ENCODE data around the gene OR4D2. TPM values are rescaled to one million over a fixed set of nuclear protein-coding genes. Genes with fewer than 3 reads are reported as not detected.

The OR4D2 gene
- total and polyA plus RNA-seq, 4 donors, result not detected

DNA sequence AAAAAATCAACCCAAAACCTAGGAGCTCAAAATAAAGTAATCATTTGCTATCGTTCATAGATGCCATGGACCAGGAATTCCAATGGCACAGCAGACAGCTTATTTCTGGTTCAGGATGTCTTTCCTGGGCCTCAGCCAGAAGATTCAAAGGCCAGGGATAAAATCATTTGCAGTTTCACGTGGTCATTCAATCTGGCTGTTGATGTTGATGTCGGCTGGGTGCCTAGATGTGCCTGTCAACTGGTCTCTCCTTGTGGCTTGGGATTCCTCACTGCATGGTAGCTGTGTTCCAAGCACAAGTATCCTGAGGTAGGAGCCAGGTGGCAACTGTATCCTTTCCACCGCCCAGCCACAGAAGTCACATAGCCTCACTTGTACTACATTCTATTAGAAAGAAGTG lies 15.0 kb downstream of the OR4D2 start:
- DNase-seq (ENCODE audit: low spot score), result no peak
- Histone ChIP-seq H3K36me3 (ENCODE audit: control insufficient read depth in 4 of 4, insufficient read depth in 3 of 4, low read depth in 1 of 4, low read length in 3 of 4) (no peaks in the 10 kb centered on the region), H3K27me3 (ENCODE audit: control insufficient read depth in 4 of 4, insufficient read depth in 4 of 4, low read length in 3 of 4) (peaks cover 0 to 2% (median 0%) of the 10 kb centered on the region in 4 donors), H3K9me3 (ENCODE audit: control insufficient read depth in 4 of 4, low read length in 3 of 4) (no peaks in the 10 kb centered on the region), H3K9ac (ENCODE audit: low read depth in 1 of 2, low read length in 2 of 2) (no peak overlapping the region), H3K27ac (ENCODE audit: low read depth in 1 of 2, low read length in 2 of 2) (no peak overlapping the region), H3K4me1 (ENCODE audit: control insufficient read depth in 4 of 4, insufficient read depth in 4 of 4, low read length in 3 of 4) (no peaks in the 10 kb centered on the region), H3K4me3 (ENCODE audit: low read depth in 1 of 3, low read length in 3 of 3) (no peak overlapping the region)
- WGBS, result 76% methylated on average over 4 of the region's 4 CpGs
- TF ChIP-seq NR2F2 (IDR thresholded peaks at IDR 0.05) (no peak), RXRA (IDR thresholded peaks at IDR 0.05) (no peak), TAF1 (conservative IDR thresholded peaks at IDR 0.05) (no peak), JUND (IDR thresholded peaks at IDR 0.05) (no peak)
- TF ChIP-seq, protein P1, sequence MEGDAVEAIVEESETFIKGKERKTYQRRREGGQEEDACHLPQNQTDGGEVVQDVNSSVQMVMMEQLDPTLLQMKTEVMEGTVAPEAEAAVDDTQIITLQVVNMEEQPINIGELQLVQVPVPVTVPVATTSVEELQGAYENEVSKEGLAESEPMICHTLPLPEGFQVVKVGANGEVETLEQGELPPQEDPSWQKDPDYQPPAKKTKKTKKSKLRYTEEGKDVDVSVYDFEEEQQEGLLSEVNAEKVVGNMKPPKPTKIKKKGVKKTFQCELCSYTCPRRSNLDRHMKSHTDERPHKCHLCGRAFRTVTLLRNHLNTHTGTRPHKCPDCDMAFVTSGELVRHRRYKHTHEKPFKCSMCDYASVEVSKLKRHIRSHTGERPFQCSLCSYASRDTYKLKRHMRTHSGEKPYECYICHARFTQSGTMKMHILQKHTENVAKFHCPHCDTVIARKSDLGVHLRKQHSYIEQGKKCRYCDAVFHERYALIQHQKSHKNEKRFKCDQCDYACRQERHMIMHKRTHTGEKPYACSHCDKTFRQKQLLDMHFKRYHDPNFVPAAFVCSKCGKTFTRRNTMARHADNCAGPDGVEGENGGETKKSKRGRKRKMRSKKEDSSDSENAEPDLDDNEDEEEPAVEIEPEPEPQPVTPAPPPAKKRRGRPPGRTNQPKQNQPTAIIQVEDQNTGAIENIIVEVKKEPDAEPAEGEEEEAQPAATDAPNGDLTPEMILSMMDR (IDR thresholded peaks at IDR 0.05; ENCODE audit: low read depth, low read length, missing input control), result no peak
- TF ChIP-seq, protein P2, sequence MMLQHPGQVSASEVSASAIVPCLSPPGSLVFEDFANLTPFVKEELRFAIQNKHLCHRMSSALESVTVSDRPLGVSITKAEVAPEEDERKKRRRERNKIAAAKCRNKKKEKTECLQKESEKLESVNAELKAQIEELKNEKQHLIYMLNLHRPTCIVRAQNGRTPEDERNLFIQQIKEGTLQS (IDR thresholded peaks at IDR 0.05), result no peak
- TF ChIP-seq, protein P3, sequence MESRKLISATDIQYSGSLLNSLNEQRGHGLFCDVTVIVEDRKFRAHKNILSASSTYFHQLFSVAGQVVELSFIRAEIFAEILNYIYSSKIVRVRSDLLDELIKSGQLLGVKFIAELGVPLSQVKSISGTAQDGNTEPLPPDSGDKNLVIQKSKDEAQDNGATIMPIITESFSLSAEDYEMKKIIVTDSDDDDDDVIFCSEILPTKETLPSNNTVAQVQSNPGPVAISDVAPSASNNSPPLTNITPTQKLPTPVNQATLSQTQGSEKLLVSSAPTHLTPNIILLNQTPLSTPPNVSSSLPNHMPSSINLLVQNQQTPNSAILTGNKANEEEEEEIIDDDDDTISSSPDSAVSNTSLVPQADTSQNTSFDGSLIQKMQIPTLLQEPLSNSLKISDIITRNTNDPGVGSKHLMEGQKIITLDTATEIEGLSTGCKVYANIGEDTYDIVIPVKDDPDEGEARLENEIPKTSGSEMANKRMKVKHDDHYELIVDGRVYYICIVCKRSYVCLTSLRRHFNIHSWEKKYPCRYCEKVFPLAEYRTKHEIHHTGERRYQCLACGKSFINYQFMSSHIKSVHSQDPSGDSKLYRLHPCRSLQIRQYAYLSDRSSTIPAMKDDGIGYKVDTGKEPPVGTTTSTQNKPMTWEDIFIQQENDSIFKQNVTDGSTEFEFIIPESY (IDR thresholded peaks at IDR 0.05), result no peak

DNA sequence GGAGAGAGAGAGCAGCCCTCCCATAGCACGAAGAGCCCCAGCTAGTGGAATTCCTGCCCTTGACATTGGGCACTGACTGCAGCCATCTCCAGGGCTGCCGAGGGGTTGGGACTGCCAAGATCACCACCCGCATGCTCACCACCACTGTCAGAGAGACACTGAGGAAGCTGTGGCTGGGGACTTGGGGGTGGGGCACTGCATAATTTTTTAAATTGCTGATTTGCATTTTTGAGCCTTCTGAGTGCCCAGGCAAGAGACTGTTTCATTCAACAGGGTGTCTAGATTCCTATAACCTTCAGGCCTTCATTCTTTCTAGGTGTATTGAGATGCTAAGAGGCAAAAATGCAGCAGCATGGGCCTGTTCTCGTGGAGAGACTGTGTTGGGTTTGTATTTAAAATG lies 16.7 kb downstream of the OR4D2 start:
- no peaks in the 10 kb centered on the region for H3K27me3 ChIP-seq (ENCODE audit: control insufficient read depth in 4 of 4, insufficient read depth in 4 of 4, low read length in 3 of 4)
- no peaks in the 10 kb centered on the region for H3K36me3 ChIP-seq (ENCODE audit: control insufficient read depth in 4 of 4, insufficient read depth in 3 of 4, low read depth in 1 of 4, low read length in 3 of 4)
- H3K4me1 ChIP-seq (ENCODE audit: control insufficient read depth in 4 of 4, insufficient read depth in 4 of 4, low read length in 3 of 4), result no peaks in the 10 kb centered on the region
- H3K9me3 ChIP-seq (ENCODE audit: control insufficient read depth in 4 of 4, low read length in 3 of 4), result no peaks in the 10 kb centered on the region
- no peak overlapping the region for H3K4me3 ChIP-seq (ENCODE audit: low read depth in 1 of 3, low read length in 3 of 3)
- WGBS, result 88% methylated on average over 4 of the region's 4 CpGs
- H3K9ac ChIP-seq (ENCODE audit: low read depth in 1 of 2, low read length in 2 of 2), result no peak overlapping the region
- DNase-seq (ENCODE audit: low spot score), result no peak
- no peak for TF ChIP-seq TAF1 (conservative IDR thresholded peaks at IDR 0.05)
- TF ChIP-seq RXRA (IDR thresholded peaks at IDR 0.05), result no peak
- TF ChIP-seq FOXA1 (IDR thresholded peaks at IDR 0.05), result no peak
- TF ChIP-seq, protein P4, sequence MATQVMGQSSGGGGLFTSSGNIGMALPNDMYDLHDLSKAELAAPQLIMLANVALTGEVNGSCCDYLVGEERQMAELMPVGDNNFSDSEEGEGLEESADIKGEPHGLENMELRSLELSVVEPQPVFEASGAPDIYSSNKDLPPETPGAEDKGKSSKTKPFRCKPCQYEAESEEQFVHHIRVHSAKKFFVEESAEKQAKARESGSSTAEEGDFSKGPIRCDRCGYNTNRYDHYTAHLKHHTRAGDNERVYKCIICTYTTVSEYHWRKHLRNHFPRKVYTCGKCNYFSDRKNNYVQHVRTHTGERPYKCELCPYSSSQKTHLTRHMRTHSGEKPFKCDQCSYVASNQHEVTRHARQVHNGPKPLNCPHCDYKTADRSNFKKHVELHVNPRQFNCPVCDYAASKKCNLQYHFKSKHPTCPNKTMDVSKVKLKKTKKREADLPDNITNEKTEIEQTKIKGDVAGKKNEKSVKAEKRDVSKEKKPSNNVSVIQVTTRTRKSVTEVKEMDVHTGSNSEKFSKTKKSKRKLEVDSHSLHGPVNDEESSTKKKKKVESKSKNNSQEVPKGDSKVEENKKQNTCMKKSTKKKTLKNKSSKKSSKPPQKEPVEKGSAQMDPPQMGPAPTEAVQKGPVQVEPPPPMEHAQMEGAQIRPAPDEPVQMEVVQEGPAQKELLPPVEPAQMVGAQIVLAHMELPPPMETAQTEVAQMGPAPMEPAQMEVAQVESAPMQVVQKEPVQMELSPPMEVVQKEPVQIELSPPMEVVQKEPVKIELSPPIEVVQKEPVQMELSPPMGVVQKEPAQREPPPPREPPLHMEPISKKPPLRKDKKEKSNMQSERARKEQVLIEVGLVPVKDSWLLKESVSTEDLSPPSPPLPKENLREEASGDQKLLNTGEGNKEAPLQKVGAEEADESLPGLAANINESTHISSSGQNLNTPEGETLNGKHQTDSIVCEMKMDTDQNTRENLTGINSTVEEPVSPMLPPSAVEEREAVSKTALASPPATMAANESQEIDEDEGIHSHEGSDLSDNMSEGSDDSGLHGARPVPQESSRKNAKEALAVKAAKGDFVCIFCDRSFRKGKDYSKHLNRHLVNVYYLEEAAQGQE (IDR thresholded peaks at IDR 0.05), result no peak
- TF ChIP-seq, protein P1 (IDR thresholded peaks at IDR 0.05; ENCODE audit: low read depth, low read length, missing input control), result no peak
- TF ChIP-seq, protein P3 (IDR thresholded peaks at IDR 0.05), result no peak
- TF ChIP-seq HNF4G (IDR thresholded peaks at IDR 0.05), result no peak
- TF ChIP-seq SP1 (IDR thresholded peaks at IDR 0.05), result no peak
- TF ChIP-seq RAD21 (IDR thresholded peaks at IDR 0.05), result no peak
- TF ChIP-seq, protein P5, sequence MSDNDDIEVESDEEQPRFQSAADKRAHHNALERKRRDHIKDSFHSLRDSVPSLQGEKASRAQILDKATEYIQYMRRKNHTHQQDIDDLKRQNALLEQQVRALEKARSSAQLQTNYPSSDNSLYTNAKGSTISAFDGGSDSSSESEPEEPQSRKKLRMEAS (IDR thresholded peaks at IDR 0.05), result no peak
- no peak for TF ChIP-seq EGR1 (IDR thresholded peaks at IDR 0.05; ENCODE audit: low read depth in 2 of 2)
- H3K27ac ChIP-seq (ENCODE audit: low read depth in 1 of 2, low read length in 2 of 2), result no peak overlapping the region

All from liver (tissue), 9 donors.